DND-41 (cell line): ENCODE results near the gene FAM219A.

Source experiments
- ATAC-seq: fragments of 200-7000 bp; cut with Tn5 transposase; 3 replicates; pipeline ENCODE4 v1.9.1; 2021; ENCODE audit warnings: low read depth; ENCODE audit not compliant: insufficient read depth
- DNase-seq: peaks from one replicate; pipeline ENCODE4 v3.0.0-alpha.2; 2020
- H2AFZ ChIP-seq: 2 replicates; pipeline ENCODE4 v1.6.0; 2012; ENCODE audit warnings: low read depth, low read length
- H3K27ac ChIP-seq: 2 replicates; pipeline ENCODE4 v1.5.1; 2012; ENCODE audit warnings: low read length, inconsistent platforms
- H3K27me3 ChIP-seq: fragments of 200-600 bp; sonication (generic); 2 replicates; pipeline ENCODE4 v1.6.0; 2012; ENCODE audit warnings: low read length, mild to moderate bottlenecking, inconsistent platforms; ENCODE audit not compliant: insufficient read depth, poor library complexity
- H3K36me3 ChIP-seq: 2 replicates; pipeline ENCODE4 v1.5.1; 2012; ENCODE audit warnings: low read length, inconsistent platforms; ENCODE audit not compliant: insufficient read depth
- H3K4me1 ChIP-seq: 2 replicates; pipeline ENCODE4 v1.5.1; 2012; ENCODE audit warnings: mild to moderate bottlenecking, low read length; ENCODE audit not compliant: insufficient read depth
- H3K4me2 ChIP-seq: 2 replicates; pipeline ENCODE4 v1.6.0; 2012; ENCODE audit warnings: mild to moderate bottlenecking, moderate library complexity, low read length, inconsistent platforms; ENCODE audit not compliant: insufficient read depth
- H3K4me3 ChIP-seq, 2 experiments: fragments of 200-600 bp in 1 of 2; shearing (Covaris generic) in 1 of 2; 2 replicates each; pipeline ENCODE4 v1.5.1; 2012 to 2016; ENCODE audit warnings: inconsistent platforms in 2 of 2, low read length in 2 of 2, mild to moderate bottlenecking in 2 of 2, low read depth in 1 of 2, moderate library complexity in 1 of 2
- H3K79me2 ChIP-seq: 2 replicates; pipeline ENCODE4 v1.6.0; 2012; ENCODE audit warnings: low read length, inconsistent platforms; ENCODE audit not compliant: insufficient read depth
- H3K9ac ChIP-seq: 2 replicates; pipeline ENCODE4 v1.6.0; 2012; ENCODE audit warnings: low read depth, mild to moderate bottlenecking, inconsistent platforms, low read length, moderate library complexity
- H3K9me3 ChIP-seq: 2 replicates; pipeline ENCODE4 v1.5.1; 2012; ENCODE audit warnings: low read length, moderate library complexity, mild to moderate bottlenecking, inconsistent platforms; ENCODE audit not compliant: insufficient read depth, severe bottlenecking
- H4K20me1 ChIP-seq: 2 replicates; pipeline ENCODE4 v1.6.0; 2012; ENCODE audit warnings: low read length; ENCODE audit not compliant: insufficient read depth
- CTCF ChIP-seq: IDR thresholded peaks from 2 replicates; pipeline ENCODE4 v1.5.1; 2012; ENCODE audit warnings: borderline replicate concordance, low read length, moderate library complexity, mild to moderate bottlenecking; ENCODE audit not compliant: poor library complexity, severe bottlenecking; ENCODE audit errors: extremely low read depth
- EZH2 ChIP-seq: IDR thresholded peaks from 3 replicates; pipeline ENCODE4 v1.6.1; 2012; ENCODE audit warnings: borderline replicate concordance, low read depth, mild to moderate bottlenecking, moderate library complexity, low read length, inconsistent platforms; ENCODE audit not compliant: severe bottlenecking

Gene FAM219A

GRCh38 chr9:34428325-34428958 is 29.9 kb downstream of the FAM219A start:
- Histone ChIP-seq H3K4me1 (no peaks in the 10 kb centered on the region), H3K9me3 (no peaks in the 10 kb centered on the region), H3K79me2 (no peaks in the 10 kb centered on the region), H2AFZ (no peak overlapping the region), H3K27ac (no peak overlapping the region), H3K4me3 (no peak overlapping the region), H3K36me3 (no peaks in the 10 kb centered on the region), H4K20me1 (peaks cover 38% of the 10 kb centered on the region), H3K9ac (no peak overlapping the region), H3K4me2 (no peak overlapping the region), H3K27me3 (no peaks in the 10 kb centered on the region)
- ATAC-seq = no peak
- TF ChIP-seq EZH2 (no peak), CTCF (no peak)
- DNase-seq = no peak

GRCh38 chr9:34426347-34427074 is 31.9 kb downstream of the FAM219A start:
- no peak overlapping the region for H3K9ac ChIP-seq
- no peaks in the 10 kb centered on the region for H3K9me3 ChIP-seq
- H3K4me1 ChIP-seq = no peaks in the 10 kb centered on the region
- no peak overlapping the region for H2AFZ ChIP-seq
- no peak overlapping the region for H3K4me3 ChIP-seq
- H3K36me3 ChIP-seq = no peaks in the 10 kb centered on the region
- H3K79me2 ChIP-seq = no peaks in the 10 kb centered on the region
- H4K20me1 ChIP-seq = peaks cover 36% of the 10 kb centered on the region
- H3K27me3 ChIP-seq = no peaks in the 10 kb centered on the region
- no peak overlapping the region for H3K27ac ChIP-seq
- H3K4me2 ChIP-seq = no peak overlapping the region
- ATAC-seq (no peak), DNase-seq (no peak)
- TF ChIP-seq EZH2 (no peak), CTCF (no peak)

- H3K27ac ChIP-seq = no peak overlapping the region
- H3K36me3 ChIP-seq = no peaks in the 10 kb centered on the region
- TF ChIP-seq CTCF (no peak), EZH2 (no peak)
- H3K27me3 ChIP-seq = no peaks in the 10 kb centered on the region
- peaks cover 19% of the 10 kb centered on the region for H4K20me1 ChIP-seq
- H2AFZ ChIP-seq = no peak overlapping the region
- H3K4me2 ChIP-seq = no peak overlapping the region
- H3K9me3 ChIP-seq = no peaks in the 10 kb centered on the region
- no peak overlapping the region for H3K4me3 ChIP-seq
- no peak overlapping the region for H3K9ac ChIP-seq
- ATAC-seq (no peak), DNase-seq (no peak)
- no peaks in the 10 kb centered on the region for H3K4me1 ChIP-seq
- no peaks in the 10 kb centered on the region for H3K79me2 ChIP-seq
Measured at GRCh38 chr9:34419716-34420504, 38.5 kb downstream of the FAM219A start.
